GM23338 (cell line): ENCODE measurements around the gene LRRC51. TPM values are rescaled to one million over a fixed set of nuclear protein-coding genes. Genes with fewer than 3 reads are reported as not detected.

ENCODE experiments used
- ATAC-seq: fragments of 200-7000 bp; cut with Tn5 transposase; 3 replicates; pipeline ENCODE4 v1.9.1; 2020
- DNase-seq: peaks from one replicate; pipeline ENCODE4 v3.0.0-alpha.2; 2015; ENCODE audit warnings: low spot score
- H2AFZ ChIP-seq: fragments of 200-600 bp; sonication (generic); 2 replicates; pipeline ENCODE4 v1.8.0; 2016; ENCODE audit warnings: antibody characterized with exemption, mild to moderate bottlenecking, moderate library complexity
- H3F3A ChIP-seq: fragments of 200-600 bp; sonication (generic); replicated peaks from 2 replicates; pipeline ENCODE4 v1.8.0; 2017; ENCODE audit warnings: antibody characterized with exemption, mixed run types, low read depth
- H3K27ac ChIP-seq: fragments of 200-600 bp; sonication (generic); 2 replicates; pipeline ENCODE4 v1.6.1; 2016; ENCODE audit warnings: low read depth
- H3K27me3 ChIP-seq: fragments of 200-600 bp; sonication (generic); 2 replicates; pipeline ENCODE4 v1.8.0; 2016; ENCODE audit warnings: mild to moderate bottlenecking, mixed run types, moderate library complexity; ENCODE audit not compliant: insufficient read depth
- H3K36me3 ChIP-seq: fragments of 200-600 bp; sonication (generic); 2 replicates; pipeline ENCODE4 v1.8.0; 2016; ENCODE audit warnings: mild to moderate bottlenecking; ENCODE audit not compliant: insufficient read depth
- H3K4me1 ChIP-seq: fragments of 200-600 bp; sonication (generic); 2 replicates; pipeline ENCODE4 v1.8.0; 2016; ENCODE audit warnings: mild to moderate bottlenecking, moderate library complexity; ENCODE audit not compliant: insufficient read depth
- H3K4me2 ChIP-seq: fragments of 200-600 bp; sonication (generic); 2 replicates; pipeline ENCODE4 v1.7.1; 2017; ENCODE audit warnings: mixed run types
- H3K4me3 ChIP-seq: fragments of 200-600 bp; sonication (generic); 2 replicates; pipeline ENCODE4 v1.6.1; 2016; ENCODE audit warnings: mixed run types
- H3K79me2 ChIP-seq: fragments of 200-600 bp; sonication (generic); replicated peaks from 2 replicates; pipeline ENCODE4 v1.8.0; 2017; ENCODE audit warnings: mild to moderate bottlenecking; ENCODE audit not compliant: insufficient read depth
- H3K9me2 ChIP-seq: fragments of 200-600 bp; sonication (generic); 2 replicates; pipeline ENCODE4 v1.8.0; 2017; ENCODE audit not compliant: insufficient read depth
- H4K20me1 ChIP-seq: fragments of 200-600 bp; sonication (generic); replicated peaks from 2 replicates; pipeline ENCODE4 v1.8.0; 2017; ENCODE audit warnings: mild to moderate bottlenecking; ENCODE audit not compliant: insufficient read depth
- H3K27ac Mint-ChIP-seq: 2 replicates; pipeline ENCODE4 v1.8.0; 2020; ENCODE audit warnings: inconsistent platforms, mild to moderate bottlenecking, moderate library complexity, mixed read lengths
- H3K27me3 Mint-ChIP-seq: 3 replicates; pipeline ENCODE4 v1.8.0; 2022; ENCODE audit warnings: low read depth, mild to moderate bottlenecking, moderate library complexity, mixed read lengths, inconsistent platforms; ENCODE audit not compliant: insufficient read depth, poor library complexity
- H3K36me3 Mint-ChIP-seq: 3 replicates; pipeline ENCODE4 v1.8.0; 2021; ENCODE audit warnings: low read depth, mild to moderate bottlenecking, inconsistent platforms, moderate library complexity, mixed read lengths
- H3K4me1 Mint-ChIP-seq: 3 replicates; pipeline ENCODE4 v1.8.0; 2020; ENCODE audit warnings: mild to moderate bottlenecking, inconsistent platforms, mixed read lengths
- H3K4me3 Mint-ChIP-seq: 3 replicates; pipeline ENCODE4 v1.8.0; 2021; ENCODE audit warnings: moderate library complexity, mild to moderate bottlenecking, inconsistent platforms, mixed read lengths
- H3K9me3 Mint-ChIP-seq: 3 replicates; pipeline ENCODE4 v1.8.0; 2020; ENCODE audit warnings: moderate library complexity, mild to moderate bottlenecking, inconsistent platforms, mixed read lengths
- CREB1 ChIP-seq: fragments of 250-450 bp; sonication (Bioruptor Pico); IDR thresholded peaks from 2 replicates; pipeline ENCODE4 v1.5.0; 2020; ENCODE audit warnings: low read depth, mild to moderate bottlenecking, moderate library complexity
- CTCF ChIP-seq, 2 experiments: fragments of 200-600 bp in 1 of 2; sonication (generic) in 1 of 2; conservative IDR thresholded peaks; 2 replicates each; pipeline versions ENCODE4 v1.5.1 to v1.6.1; 2016 to 2017; ENCODE audit warnings: antibody characterized with exemption in 2 of 2, low read depth in 2 of 2, mild to moderate bottlenecking in 2 of 2, moderate library complexity in 1 of 2
- ETS1 ChIP-seq: IDR thresholded peaks from 2 replicates; pipeline ENCODE4 v1.6.1; 2016; ENCODE audit warnings: antibody characterized with exemption
- EZH2 ChIP-seq: fragments of 200-600 bp; sonication (generic); IDR thresholded peaks from one replicate; pipeline ENCODE4 v1.8.0; 2017; ENCODE audit warnings: antibody characterized with exemption, mild to moderate bottlenecking, low read depth; ENCODE audit not compliant: unreplicated experiment
- EZH2phosphoT487 ChIP-seq: fragments of 200-600 bp; sonication (generic); IDR thresholded peaks from one replicate; pipeline ENCODE4 v1.8.1; 2018; ENCODE audit warnings: antibody characterized with exemption; ENCODE audit not compliant: unreplicated experiment
- JUNB ChIP-seq: IDR thresholded peaks from one replicate; pipeline ENCODE4 v1.6.1; 2016; ENCODE audit warnings: antibody characterized with exemption; ENCODE audit not compliant: unreplicated experiment
- NANOG ChIP-seq: IDR thresholded peaks from 2 replicates; pipeline ENCODE4 v1.6.1; 2016; ENCODE audit warnings: antibody characterized with exemption, borderline replicate concordance
- POLR2AphosphoS5 ChIP-seq: IDR thresholded peaks from 2 replicates; pipeline ENCODE4 v1.6.1; 2016; ENCODE audit warnings: antibody characterized with exemption, low read depth
- REST ChIP-seq: IDR thresholded peaks from one replicate; pipeline ENCODE4 v1.6.1; 2018; ENCODE audit warnings: antibody characterized with exemption; ENCODE audit not compliant: unreplicated experiment
- STAT1 ChIP-seq: IDR thresholded peaks from one replicate; pipeline ENCODE4 v1.6.1; 2016; ENCODE audit warnings: antibody characterized with exemption; ENCODE audit not compliant: unreplicated experiment
- ZNF114 ChIP-seq: fragments of 250-450 bp; sonication (Bioruptor Pico); IDR thresholded peaks from 2 replicates; pipeline ENCODE4 v1.5.0; 2020; ENCODE audit warnings: mild to moderate bottlenecking, moderate library complexity
- ZNF331 ChIP-seq: fragments of 250-450 bp; sonication (Bioruptor Pico); IDR thresholded peaks from 2 replicates; pipeline ENCODE4 v1.5.0; 2020; ENCODE audit warnings: low read depth, mild to moderate bottlenecking, moderate library complexity
- polyA plus RNA-seq: library from polyadenylated mRNA; unstranded; fragments of >200 nt; fragmentation: Nextera tagmentation; extraction: Ambion mirVana; gene quantifications from 2 replicates; pipeline ENCODE4 v1.2.1, GENCODE V29; 2016
- total RNA-seq: library from RNA; depleted of rRNA; stranded (reverse); fragments of >200 nt; shearing (Covaris generic); gene quantifications from 2 replicates; pipeline ENCODE4 v1.2.3, GENCODE V29; 2014

Gene LRRC51
- total and polyA plus RNA-seq, 2 experiments from 2014 or later = 3.6 to 4.2 TPM

- Histone ChIP-seq H3K4me2 (no peak overlapping the region), H3K27me3 (no peaks in the 10 kb centered on the region), H3F3A (no peaks in the 10 kb centered on the region), H2AFZ (no peak overlapping the region), H3K4me3 (no peak overlapping the region), H3K36me3 (no peaks in the 10 kb centered on the region), H3K27ac (no peak overlapping the region), H4K20me1 (no peaks in the 10 kb centered on the region; the same call in 1 of the 2 replicates), H3K79me2 (no peaks in the 10 kb centered on the region), H3K9me2 (no peaks in the 10 kb centered on the region), H3K4me1 (no peaks in the 10 kb centered on the region)
- no peak for DNase-seq
- Mint-ChIP-seq H3K27ac (no peak overlapping the region), H3K4me1 (no peaks in the 10 kb centered on the region; the same call in 2 of the 3 replicates), H3K9me3 (no peaks in the 10 kb centered on the region; the same call in 2 of the 3 replicates), H3K4me3 (no peak overlapping the region), H3K36me3 (no peaks in the 10 kb centered on the region), H3K27me3 (peaks cover 8% of the 10 kb centered on the region)
- TF ChIP-seq ZNF114 (no peak), ZNF331 (CRISPR knock-in tag) (no peak), ETS1 (no peak), CTCF (conservative IDR thresholded peaks at IDR 0.05; ENCODE audit: low read depth in 2 of 2) (no peak), POLR2AphosphoS5 (no peak), STAT1 (no peak), REST (no peak), EZH2phosphoT487 (no peak), NANOG (no peak), CREB1 (no peak), EZH2 (no peak), JUNB (no peak)
- no peak for ATAC-seq
These were observed 56.1 kb downstream of the LRRC51 start for GRCh38 chr11:72136684-72137262.
